Stimulated activated CD8-positive, alpha-beta memory T cell treated with anti-CD3 and anti-CD28 coated beads, Interleukin-2, amount 100 ng/mL, for 48 hours (primary cell): Measurements from ENCODE around the gene DSC1.

Source experiments
- DNase-seq, 2 donors: peaks; one replicate each; pipeline ENCODE4 v3.0.0-alpha.2; 2020; ENCODE audit warnings: low read depth in 2 of 2

The DSC1 gene

DNA sequence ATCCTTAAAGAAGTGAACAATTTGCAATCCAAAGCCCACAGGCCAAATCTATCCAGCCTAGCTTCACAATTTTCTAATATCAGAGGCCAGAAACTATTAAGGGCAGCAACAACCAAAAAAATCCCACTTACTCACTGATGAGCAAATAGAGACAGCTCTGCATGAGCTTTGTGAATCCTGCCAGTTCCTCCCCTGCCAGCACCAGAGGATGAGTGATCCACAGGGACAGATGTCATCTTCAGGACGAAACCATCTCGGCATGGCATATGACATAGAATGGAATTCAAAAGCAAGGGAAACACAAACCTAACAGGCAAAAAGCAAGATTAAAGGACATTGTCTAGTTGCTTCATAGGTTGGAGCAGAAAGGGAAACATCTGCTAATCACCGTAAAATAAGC is 58.2 kb downstream of the DSC1 start:
- DNase-seq: no peak

DNA sequence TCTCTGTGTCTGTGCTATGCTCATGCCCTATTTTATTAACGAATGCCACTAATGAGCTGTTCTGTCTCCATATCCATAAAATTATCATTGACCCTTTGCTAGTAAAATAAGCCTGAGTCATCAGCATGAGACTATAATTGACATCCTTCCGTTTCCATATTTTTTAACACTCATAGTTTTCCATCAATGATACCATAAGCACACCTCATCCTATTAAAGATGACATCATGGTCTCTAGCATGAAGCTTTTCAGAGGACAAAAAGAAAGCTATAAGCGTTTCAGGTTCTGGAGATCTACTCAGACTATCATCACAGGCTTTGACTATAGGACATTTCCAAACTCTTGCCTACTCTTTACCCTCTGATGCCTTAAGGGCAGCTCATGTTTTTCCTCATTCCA is 59.2 kb downstream of the DSC1 start:
- DNase-seq: no peak

GRCh38 chr18:31102941-31103340 is 59.7 kb downstream of the DSC1 start:
- no peak for DNase-seq

GRCh38 chr18:31102025-31102684 is 60.5 kb downstream of the DSC1 start, which contains the start of gene DSC2:
TSS of gene DSC2 (minus strand) at chr18:31102421. CDS start at chr18:31101971, 450 bp downstream.
- no peak for DNase-seq

- no peak for DNase-seq
Observed at GRCh38 chr18:31101183-31102024, 61.3 kb downstream of the DSC1 start.

GRCh38 chr18:31100436-31101182 is 62.0 kb downstream of the DSC1 start:
- DNase-seq: no peak

DNA sequence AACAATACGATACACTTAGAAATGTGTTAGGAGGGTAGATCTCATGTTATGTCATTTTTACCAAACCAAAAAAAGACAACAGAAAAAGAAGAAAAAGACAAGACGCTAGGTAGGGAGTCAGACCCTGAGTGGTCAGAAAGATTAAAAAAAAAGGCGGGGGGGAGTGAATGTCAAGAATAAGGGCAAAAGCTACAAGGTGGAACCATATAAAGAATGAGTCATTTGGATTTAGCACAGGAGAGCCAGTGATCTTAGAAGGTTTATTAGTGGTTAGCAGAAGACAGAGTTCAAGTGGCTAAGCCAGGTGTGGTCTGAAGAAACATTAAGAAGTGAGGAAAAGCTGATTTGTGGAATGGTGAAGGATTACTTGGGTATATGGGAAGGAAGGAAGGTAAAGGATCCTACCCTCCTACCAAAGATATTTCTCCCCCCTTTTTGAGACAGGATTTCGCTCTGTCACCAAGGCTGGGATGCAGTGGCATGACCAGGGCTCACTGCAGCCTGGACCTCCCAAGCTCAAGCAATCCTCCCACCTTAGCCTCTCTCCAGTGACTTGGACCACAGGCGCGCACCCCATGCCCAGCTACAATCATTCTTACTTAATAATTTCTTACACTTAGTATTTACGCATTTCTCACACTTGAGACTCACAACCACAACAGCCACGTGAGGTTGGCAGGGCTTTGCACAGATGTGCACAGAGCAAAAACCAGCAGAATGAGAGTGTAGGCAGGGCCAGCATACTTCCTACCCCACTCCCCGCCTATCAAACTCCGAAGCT is 63.0 kb downstream of the DSC1 start:
- no peak for DNase-seq

DNA sequence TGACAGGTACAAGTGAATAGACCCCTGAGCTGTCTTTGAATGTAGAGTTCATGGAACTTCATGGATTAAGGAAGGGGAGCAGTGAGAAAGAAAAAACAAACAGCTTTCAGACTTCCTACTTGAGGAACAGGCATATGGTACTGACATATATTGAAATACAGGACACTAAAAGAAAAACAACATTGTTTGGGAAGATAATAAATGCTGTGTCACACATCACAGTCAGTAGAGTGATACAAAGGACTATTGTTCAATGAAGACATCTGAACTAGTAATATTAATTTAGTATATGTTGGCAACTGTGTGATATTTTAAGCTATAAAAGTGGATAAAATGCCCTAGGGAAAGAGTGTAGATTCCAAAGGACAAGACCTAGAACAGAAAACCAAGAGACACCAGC is 63.8 kb downstream of the DSC1 start:
- DNase-seq: no peak

- DNase-seq: no peak
Observed at GRCh38 chr18:31097666-31098065, 65.0 kb downstream of the DSC1 start.

DNA sequence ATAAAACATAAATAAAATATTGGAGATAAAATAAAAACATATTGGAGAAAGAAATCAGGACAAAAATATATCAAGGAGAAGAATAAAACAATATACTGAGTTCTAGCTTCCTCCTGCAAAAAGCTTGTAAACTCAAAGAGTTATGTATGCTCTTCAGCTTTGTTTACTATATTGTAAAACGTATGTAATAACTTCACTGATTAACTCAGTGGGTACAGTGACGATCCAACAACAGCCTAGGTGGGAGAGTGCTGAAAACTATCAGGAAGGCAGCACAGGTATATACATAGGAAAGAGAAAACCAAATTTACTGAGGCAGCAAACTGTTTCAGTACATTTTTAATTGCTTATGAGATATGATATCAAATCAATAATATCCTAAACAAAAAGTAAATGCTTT is 68.8 kb downstream of the DSC1 start:
- no peak for DNase-seq

- no peak for DNase-seq
Observed at GRCh38 chr18:31093294-31093693, 69.4 kb downstream of the DSC1 start.

GRCh38 chr18:31091350-31091749 is 71.3 kb downstream of the DSC1 start:
- no peak for DNase-seq

GRCh38 chr18:31088532-31088931 is 74.1 kb downstream of the DSC1 start:
- no peak for DNase-seq

GRCh38 chr18:31079973-31080372 is 82.7 kb downstream of the DSC1 start:
- DNase-seq: no peak
